M059J (cell line): ENCODE measurements around the gene MRPL52. TPM values are rescaled to one million over a fixed set of nuclear protein-coding genes. Genes with fewer than 3 reads are reported as not detected.
A peak's percentile ranks its signal among the peaks of the same experiment; 100 is the strongest.
"Not testable (repeated sequence)": the region's sequence is repeated elsewhere in the genome, so short reads cannot be mapped to it uniquely, and the experiment has no call there.

Source experiments
- DNase-seq: peaks from one replicate; pipeline ENCODE4 v3.0.0-alpha.2; 2012; ENCODE audit warnings: low read depth
- total RNA-seq: library from RNA; depleted of rRNA; stranded (reverse); fragments of >200 nt; shearing (Covaris generic); gene quantifications from 2 replicates; pipeline ENCODE4 v1.2.3, GENCODE V29; 2014

MRPL52 gene
- total RNA-seq, 1 experiment from 2014 or later = 54.5 TPM

GRCh38 chr14:22852940-22853767 is 23.5 kb downstream of the MRPL52 start:
- DNase-seq = peak; percentile 81

GRCh38 chr14:22854296-22854695 is 24.6 kb downstream of the MRPL52 start:
- DNase-seq = not testable (repeated sequence)

- no peak for DNase-seq
Observed at GRCh38 chr14:22854963-22855724, 25.5 kb downstream of the MRPL52 start.

GRCh38 chr14:22856428-22856827 is 26.7 kb downstream of the MRPL52 start:
- DNase-seq = no peak

GRCh38 chr14:22860377-22860776 is 30.7 kb downstream of the MRPL52 start:
- DNase-seq = not testable (repeated sequence)

GRCh38 chr14:22861651-22862050 is 32.0 kb downstream of the MRPL52 start:
- DNase-seq = no peak

- DNase-seq = no peak
Observed at GRCh38 chr14:22864979-22865378, 35.3 kb downstream of the MRPL52 start.

GRCh38 chr14:22865424-22866405 is 36.0 kb downstream of the MRPL52 start:
- DNase-seq = no peak

- DNase-seq = no peak
Observed at GRCh38 chr14:22866874-22867273, 37.2 kb downstream of the MRPL52 start.

GRCh38 chr14:22870811-22871223 is 41.1 kb downstream of the MRPL52 start:
- DNase-seq = no peak

- peak; percentile 93 for DNase-seq
Observed at GRCh38 chr14:22871224-22872032, 41.7 kb downstream of the MRPL52 start, which contains the start of gene LRP10. LRP10 (plus strand) TSS chr14:22871740; CDS start chr14:22872304, 564 bp downstream.

GRCh38 chr14:22872033-22872832 is 42.5 kb downstream of the MRPL52 start:
- peak; percentile 90 for DNase-seq

GRCh38 chr14:22872833-22873520 is 43.3 kb downstream of the MRPL52 start:
- DNase-seq = no peak

- DNase-seq = no peak
Observed at GRCh38 chr14:22875003-22875747, 45.5 kb downstream of the MRPL52 start.

- DNase-seq = no peak
Observed at GRCh38 chr14:22875748-22876319, 46.1 kb downstream of the MRPL52 start.

- no peak for DNase-seq
Observed at GRCh38 chr14:22877000-22877501, 47.4 kb downstream of the MRPL52 start.

- DNase-seq = no peak
Observed at GRCh38 chr14:22878271-22879246, 48.9 kb downstream of the MRPL52 start.
